GM15510 (cell line): Measurements from ENCODE around the gene GNPAT.

Source experiments
- POLR2A ChIP-seq: IDR thresholded peaks from 3 replicates; pipeline ENCODE4 v1.6.1; 2011; ENCODE audit warnings: borderline replicate concordance; ENCODE audit not compliant: insufficient read length; ENCODE audit errors: extremely low read depth

The GNPAT gene

DNA sequence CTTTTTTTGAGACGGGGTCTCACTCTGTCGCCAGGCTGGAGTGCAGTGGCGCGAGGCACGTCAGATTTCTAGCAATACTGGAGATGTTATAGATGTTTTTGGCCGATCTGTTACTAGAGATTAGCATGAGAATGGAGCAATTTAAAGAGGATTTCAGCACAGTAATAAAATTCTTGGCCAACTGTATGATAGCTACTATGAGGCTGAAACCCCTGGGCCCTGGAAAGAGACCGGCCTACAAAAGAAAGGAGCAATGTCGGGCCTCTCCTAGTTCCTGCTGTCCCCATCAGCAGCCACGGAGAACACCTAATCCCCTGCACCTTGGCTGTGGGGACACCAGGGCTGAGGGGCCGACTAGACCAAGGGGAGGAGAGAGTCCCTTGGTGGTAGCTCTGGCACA, 9.5 kb upstream of the GNPAT start:
- no peak for TF ChIP-seq POLR2A

- no peak for TF ChIP-seq POLR2A
These were observed 7.9 kb upstream of the GNPAT start for GRCh38 chr1:231232870-231233734.

DNA sequence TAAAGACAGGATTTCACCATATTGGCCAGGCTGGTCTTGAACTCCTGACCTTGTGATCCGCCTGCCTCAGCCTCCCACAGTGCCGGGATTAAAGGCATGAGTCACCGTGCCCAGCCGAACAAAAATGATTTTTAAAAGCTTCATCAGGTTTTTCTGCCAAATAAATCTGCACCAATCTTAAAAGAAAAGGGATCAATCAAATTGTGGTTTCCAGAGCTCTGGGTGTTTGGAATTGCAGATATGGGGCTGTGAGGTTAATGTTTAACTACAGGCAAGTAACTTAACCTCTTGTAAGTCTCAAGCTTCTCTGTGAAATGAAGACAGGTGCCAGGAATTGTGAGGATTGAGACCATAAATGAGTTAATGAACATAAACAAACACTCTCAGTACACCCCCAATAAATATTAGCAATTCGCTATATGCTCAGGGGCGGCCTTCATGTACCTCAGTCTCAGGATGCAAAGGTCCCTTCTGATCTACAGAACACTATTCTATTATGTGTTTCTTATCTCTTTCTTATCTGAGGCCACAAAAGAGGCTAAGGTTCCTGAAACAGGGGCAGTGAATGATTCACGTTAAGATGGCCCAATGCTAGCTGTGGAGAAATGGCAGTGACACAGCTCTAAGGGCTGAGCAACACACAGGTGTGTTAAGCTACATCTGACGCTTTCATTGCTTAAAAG, 7.1 kb upstream of the GNPAT start:
- no peak for TF ChIP-seq POLR2A

- no peak for TF ChIP-seq POLR2A
These were observed 6.5 kb upstream of the GNPAT start for GRCh38 chr1:231234506-231234905.

DNA sequence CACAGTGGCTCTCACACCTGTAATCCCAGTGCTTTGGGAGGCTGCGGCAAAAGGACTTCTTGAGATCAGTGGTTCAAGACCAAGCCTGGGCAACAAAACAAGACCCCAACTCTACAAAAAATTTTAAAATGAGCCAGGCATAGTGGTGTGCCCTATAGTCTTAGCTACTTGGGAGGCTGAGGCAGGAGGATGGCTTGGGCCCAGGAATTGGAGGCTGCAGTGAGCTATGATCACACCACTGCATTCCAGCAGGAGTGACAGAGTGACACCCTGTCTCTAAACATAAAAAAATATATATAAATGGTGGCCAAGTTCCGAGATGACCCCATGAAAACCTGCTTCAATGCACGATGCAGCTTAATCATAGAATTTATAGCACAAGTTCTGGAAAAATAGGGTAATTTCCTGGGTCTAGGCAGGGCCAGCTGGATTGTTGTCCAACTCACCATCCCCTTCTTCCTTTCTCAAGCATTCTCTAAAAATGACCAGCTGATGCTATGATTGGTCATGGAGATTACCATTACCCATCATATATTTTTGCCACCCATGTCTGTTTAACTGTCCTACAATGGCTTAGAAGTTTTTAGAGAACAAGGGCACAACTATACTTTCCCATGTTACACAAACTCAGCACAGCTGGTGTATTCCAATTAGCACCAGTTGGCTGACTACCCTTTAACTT, 5.3 kb upstream of the GNPAT start:
- no peak for TF ChIP-seq POLR2A

DNA sequence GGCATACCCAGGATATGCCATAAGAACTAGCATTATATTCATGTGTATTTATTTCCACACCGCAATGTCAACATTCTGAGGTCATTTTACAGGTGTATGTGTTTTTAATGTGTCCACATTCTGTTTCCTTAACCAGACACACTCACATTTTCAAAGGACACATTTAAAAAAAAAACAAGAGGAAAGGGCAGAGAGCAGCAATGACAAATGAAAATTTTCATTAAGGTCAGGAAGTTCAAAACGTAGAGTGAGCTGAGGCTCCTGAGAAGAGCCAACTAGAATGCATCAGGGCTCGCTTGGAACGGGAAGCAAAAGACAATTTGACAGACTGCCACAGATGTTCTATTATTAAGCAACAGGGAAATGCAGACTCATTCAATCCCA, 4.8 kb upstream of the GNPAT start:
- no peak for TF ChIP-seq POLR2A

DNA sequence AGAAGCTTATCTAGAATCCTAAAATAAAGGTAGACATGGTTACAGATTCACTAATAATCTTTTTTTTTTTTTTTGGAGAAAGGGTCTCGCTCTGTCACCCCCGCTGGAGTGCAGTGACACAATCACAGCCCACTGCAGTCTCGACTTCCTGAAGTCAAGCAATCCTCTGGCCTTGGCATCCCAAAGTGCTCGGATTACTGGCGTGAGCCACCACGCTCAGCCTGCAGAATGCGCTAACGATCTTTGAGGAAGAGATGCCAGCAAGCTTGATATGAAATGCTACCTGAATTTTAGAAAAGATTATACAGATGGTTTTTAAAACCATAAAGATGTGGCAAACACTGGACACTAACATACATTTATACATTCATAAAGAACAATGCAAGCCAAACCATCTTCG, 4.1 kb upstream of the GNPAT start:
- no peak for TF ChIP-seq POLR2A

DNA sequence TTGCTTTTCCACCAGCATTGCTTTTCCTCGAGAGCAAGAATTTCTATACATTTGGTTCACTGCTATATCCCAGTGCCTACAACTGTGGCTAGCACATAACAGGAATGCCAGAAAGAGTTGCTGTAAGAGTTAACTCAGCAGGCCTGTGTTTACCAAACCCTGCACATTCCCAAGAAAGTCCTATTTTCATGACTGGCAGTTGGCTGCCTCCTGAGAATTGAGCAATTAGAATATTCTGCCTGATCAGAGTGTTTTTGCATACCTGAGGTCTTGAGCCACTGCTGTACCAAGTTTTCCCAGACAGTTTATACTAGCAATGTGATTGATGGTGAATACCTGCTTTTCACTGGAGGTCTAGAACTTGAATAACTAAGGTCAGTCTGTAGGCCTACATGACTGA, 2.7 kb upstream of the GNPAT start:
- no peak for TF ChIP-seq POLR2A

DNA sequence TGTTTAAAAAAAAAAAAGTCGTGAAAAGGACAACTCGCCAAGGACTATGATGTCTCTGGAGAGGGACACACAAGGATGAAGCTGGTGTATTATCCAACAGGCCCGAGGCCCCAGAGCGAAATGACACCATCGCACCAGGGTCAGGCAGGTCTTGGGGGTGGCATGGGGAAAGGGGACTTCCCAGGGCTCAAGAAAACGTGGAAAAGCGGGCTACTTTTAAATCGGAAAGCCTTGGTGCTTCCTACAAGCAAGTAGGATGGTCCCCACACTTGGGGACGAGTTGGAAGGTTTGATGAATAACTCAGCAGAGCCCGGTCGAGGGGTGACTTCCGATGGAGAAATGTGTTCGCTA, 505 bp upstream of the GNPAT start:
- no peak for TF ChIP-seq POLR2A

- no peak for TF ChIP-seq POLR2A
These were observed 738 bp downstream of the GNPAT start for GRCh38 chr1:231241750-231242149.

DNA sequence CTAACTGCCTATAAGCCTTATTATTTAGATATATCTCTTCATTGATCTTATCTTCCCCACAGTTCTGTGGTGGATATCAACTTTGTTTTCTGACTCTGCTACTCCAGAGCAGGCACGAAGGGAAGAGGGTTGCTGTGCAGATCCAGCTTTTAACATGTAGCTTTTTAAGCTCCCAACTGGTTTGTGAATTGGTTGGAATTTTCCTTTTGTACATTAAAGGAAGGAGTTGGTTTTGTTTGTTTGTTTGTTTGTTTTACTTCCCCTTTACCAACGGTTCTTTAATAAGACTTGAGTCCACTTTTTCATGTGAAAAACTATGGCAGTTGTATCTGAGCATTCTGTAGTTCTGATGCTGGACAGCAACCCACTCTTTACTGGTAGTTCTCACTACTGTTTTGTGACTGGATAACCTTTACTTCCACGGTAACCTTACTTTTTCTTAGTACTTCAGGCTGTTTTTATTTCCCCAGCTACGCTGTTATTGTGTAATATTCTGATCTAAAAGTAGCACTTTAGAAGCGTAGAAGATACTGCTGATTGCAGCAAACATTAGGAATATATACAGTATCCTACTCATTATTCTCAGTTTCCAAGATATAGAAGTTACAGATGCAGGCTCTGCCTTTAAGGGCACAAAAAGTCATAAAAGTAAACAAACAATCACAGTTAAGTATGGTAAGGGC, 1.6 kb downstream of the GNPAT start:
- no peak for TF ChIP-seq POLR2A

GRCh38 chr1:231248778-231249177, 7.8 kb downstream of the GNPAT start:
- no peak for TF ChIP-seq POLR2A

- TF ChIP-seq POLR2A: no peak
These were observed 11.3 kb downstream of the GNPAT start for GRCh38 chr1:231252336-231252735.

GRCh38 chr1:231260351-231260750, 19.3 kb downstream of the GNPAT start:
- TF ChIP-seq POLR2A: no peak

DNA sequence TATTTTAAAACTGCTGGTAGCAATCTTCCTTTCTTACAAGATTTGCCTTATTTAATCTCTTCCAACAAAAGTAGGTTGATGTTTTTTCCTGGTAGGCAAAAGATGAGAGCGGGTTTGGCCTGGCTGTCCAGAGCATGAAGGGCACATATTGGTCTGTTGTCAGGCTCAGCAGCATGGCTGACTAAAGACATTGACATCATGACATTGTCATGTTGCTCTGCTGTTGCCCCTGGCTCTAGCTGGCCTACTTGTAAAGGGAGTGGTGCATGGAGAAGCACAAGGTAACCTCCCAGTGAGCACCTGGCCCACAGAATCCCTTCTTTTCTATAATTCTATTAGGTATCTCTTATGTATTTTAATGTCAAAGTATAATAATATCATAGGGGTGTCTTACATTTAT, 23.6 kb downstream of the GNPAT start:
- TF ChIP-seq POLR2A: no peak
